HG03045 (cell line): ENCODE data around the gene MUC20.
"Not testable (repeated sequence)": the region's sequence is repeated elsewhere in the genome, so short reads cannot be mapped to it uniquely, and the experiment has no call there.

Experiments used
- ATAC-seq: cut with Tn5 transposase; IDR thresholded peaks from one replicate; pipeline ENCODE4 v1.9.1; 2021; ENCODE audit warnings: mild to moderate bottlenecking, moderate library complexity; ENCODE audit not compliant: unreplicated experiment

The MUC20 gene

DNA sequence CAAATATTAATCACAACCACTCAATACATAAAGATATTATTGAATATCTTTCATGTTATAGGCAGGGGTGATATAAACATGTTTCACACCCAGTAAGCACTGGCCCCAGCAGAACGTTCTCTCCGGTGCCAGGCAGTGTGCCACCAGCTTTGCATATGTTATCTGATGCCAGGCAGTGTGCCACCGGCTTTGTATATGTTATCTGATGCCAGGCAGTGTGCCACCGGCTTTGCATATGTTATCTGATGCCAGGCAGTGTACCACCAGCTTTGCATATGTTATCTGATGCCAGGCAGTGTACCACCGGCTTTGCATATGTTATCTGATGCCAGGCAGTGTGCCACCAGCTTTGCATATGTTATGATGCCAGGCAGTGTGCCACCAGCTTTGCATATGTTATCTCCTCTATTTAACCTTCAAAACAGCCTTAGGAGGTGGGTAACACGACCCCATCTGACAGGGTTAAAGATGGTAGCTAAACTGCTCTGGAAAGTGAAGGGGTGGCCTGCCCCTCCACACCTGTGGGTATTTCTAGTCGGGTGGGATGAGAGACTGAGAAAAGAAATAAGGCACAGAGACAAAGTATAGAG is 6.9 kb downstream of the MUC20 start:
- no peak for ATAC-seq

DNA sequence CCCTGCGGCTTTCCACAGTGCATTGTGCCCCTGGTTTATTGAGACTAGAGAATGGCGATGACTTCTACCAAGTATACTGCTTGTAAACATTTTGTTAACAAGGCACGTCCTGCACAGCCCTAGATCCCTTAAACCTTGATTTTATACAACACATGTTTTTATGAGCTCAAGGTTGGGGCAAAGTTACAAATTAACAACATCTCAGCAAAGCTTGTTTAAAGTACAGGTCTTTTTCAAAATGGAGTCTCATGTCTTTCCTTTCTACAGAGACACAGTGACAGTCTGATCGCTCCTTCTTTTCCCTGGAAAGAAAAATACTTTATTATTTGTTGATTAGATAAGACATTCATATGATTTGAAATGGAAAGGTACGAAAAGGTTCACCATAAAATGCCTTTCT is 8.0 kb downstream of the MUC20 start:
- not testable (repeated sequence) for ATAC-seq

GRCh38 chr3:195729476-195730251 is 8.9 kb downstream of the MUC20 start:
- ATAC-seq = no peak

DNA sequence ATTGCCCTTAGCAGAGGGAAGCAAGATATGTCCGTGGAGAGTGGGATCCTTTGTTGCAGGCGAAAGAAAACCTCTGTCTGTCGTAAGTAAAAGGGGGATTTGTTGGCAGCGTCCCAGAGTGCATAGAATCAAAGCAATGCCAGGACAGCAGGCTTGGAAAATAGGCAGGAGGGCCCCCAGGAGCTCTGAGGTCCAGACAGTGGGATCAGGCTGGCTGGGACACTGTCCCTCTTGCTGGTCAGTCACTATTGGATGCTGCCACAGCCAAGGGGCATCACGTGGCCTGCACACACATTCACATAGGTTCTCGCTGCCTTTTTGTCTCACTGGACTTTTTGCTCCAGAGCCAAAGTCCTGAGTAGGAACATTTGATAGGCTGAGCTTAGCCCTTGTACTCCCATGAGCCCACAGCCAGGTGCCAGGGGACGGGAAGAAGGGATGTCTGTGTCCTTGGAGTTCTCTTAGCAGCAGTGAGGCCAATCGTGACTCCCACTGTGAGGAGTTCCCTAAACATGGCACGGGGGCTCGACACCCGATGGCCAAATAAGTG is 10.7 kb downstream of the MUC20 start:
- no peak for ATAC-seq

- no peak for ATAC-seq
Measured at GRCh38 chr3:195732940-195733339, 12.2 kb downstream of the MUC20 start.

DNA sequence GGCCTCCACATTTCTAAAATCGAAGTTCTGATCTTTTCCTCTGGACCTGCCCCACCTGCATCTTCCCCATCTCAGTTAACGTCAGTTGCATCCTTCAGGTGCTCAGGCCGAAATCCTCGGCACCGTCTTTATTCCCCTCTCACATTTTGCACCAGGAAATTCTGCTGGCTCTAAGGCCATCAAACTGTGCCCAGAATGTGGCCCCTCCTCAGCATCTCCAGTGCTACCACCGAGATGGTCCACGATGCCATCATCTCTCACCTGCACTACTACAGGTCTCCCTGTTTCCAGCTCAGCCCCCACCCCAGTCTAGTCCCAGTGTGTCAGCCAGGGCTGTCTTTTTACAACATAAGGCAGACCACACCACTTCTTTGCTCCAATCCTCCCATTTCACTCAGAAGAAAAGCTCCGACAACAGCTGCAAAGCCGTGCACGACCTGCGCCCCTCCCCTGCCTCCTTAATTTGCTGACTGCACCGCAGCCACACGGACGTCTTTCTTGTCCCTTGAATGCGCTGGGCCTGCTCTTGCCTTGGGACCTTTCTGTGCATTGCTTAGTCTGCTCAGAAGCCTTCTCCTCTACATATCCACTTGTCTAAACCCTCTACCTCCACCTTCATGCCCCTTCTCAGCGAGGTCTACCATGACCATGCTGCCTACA is 14.4 kb downstream of the MUC20 start:
- ATAC-seq = no peak

DNA sequence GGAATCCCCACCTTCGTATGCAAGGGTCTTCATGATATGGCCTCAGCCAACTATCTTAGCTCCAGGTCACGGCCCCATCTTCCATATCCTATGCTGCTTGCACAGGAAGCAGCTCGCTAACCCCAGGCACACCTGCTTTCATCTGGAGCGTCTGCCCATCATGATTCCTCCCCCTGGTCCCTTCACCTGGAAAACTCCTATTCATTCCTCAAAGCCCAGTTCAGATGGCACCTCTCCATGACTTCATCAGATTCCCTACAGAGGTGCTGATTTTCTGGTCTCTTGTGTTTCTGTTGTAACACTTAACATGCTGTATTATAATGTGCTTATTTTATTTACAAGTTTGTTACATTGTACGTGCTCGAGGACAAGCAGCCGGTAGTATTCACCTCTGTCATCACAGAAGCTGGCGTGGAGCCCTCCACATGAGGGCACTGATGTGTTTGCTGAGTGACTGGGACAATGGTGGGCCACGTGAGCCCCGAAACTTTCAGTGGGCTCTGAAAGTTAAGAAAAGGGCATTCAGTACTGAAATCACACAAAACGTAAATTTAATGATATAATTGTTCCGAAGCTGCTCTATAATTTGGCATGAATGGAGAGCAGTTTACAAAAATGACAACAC is 16.2 kb downstream of the MUC20 start:
- no peak for ATAC-seq

DNA sequence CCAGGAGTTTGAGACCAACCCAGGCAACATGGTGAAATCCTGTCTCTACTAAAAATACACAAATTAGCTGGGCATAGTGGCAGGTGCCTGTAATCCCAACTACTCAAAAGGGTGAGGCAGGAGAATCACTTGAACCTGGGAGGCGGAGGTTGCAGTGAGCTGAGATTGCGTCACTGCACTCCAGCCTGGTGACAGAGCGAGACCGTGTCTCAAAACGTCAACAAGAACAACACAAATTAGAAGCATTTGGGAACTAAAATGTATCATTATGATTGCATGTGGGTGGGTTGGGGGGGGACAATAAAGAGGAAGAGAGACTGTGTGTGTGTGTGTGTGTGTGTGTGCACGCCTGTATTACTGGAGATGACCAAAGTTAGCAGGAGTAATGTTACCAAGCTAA is 17.0 kb downstream of the MUC20 start:
- ATAC-seq = not testable (repeated sequence)

- no peak for ATAC-seq
Measured at GRCh38 chr3:195738274-195739044, 17.7 kb downstream of the MUC20 start.

DNA sequence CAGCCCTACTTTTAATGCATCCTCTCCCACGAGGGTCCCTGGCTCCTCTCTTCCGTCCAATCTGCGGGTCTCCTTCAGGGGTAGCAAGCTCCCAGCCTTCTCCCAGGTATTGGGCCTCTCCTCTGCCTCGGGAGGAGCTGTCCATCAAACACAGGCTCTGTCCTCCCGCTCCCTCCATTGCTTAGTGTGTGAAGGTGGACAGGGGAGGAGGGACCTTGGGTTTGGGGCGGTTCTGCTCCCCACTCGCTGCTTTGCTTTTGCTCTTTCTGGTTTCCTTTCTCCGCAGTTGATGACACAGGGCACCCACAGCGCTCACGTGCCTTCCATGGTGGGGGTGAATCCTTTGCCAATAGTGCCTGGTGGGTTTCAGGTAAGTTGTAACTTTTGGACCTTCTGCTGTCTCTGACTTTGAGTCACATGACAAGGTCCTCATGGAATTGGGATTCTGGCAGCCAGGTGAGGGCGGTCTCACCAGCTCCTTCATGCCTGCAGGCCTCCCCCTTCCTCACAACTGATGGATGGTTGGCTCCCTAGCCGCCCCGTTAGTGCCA is 18.9 kb downstream of the MUC20 start:
- ATAC-seq = no peak

DNA sequence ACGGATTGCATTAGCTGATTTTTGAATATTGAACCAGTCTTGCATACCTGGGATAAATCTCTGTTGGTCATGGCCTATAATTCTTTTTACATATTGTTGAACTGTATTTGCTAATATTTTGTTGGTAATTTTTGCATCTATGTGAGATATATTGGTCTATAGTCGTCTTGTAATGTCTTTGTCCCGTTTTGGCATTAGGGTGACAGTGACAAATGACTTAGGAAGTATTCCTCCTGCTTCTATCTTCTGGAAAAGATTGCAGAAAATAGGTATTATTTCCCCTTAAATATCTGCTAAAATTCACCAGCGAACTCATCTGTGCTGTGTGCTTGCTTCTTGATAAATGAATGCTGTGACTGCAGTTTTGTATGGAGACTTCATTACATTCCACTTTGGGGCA is 23.7 kb downstream of the MUC20 start:
- ATAC-seq = no peak

DNA sequence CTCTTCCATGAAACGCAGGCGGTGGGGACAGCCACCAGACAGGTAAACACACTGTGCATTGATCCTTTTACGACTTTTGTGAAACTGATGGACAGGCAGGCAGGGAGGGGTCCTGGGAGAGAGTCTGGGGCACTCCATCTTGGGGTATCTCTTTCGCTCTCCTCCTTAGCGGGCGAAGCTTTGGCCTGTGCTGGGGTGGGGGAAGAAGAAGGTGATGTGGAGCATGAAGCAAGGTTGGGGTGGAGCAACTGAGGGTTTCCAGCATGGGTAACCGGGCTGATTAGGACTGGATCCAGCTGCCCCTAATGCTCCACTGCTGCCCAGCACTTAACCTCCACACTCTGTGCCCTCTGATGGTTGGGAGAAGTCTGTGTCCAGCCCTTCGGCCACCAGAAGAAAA is 25.6 kb downstream of the MUC20 start:
- ATAC-seq = no peak

DNA sequence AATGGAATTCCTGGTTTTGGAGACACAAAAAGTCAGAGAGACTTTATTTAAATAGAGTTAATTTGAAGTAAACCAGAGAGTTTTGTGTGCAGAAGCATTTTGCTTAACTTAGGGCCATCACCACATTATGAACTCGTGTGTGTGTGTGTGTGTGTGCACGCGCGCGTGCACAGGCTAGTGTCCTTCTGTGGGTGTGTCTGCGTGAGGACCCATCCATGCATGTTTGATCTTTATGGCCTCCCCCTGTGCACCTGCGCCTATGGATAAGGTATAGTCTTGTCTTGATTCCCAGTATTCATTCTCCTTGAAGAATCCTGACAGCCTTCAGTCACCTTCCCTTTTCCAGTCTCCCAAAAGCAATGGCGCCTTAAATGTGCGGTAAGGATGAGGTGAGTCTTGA is 26.0 kb downstream of the MUC20 start:
- no peak for ATAC-seq

DNA sequence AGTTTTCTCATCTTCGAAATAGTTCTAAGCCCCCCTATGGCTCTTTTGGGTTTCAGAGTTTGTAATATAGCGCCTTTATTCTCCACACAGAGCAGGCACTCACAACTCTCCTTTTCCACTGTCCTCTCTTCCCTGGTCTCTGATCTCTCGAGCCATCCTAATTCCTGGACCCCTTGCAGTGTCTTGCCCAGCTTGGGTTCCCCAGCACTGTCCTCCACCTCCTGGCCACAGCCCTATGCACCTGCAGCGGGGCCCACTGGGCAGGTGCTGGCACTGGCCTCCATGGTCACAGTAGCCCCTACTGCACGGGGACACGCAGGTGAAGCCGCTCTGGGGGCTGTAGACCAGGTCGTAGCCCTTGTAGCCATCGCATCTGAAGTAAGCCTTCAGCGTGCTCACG is 27.9 kb downstream of the MUC20 start:
- ATAC-seq = no peak

GRCh38 chr3:195749101-195749500 is 28.3 kb downstream of the MUC20 start:
- ATAC-seq = not testable (repeated sequence)

DNA sequence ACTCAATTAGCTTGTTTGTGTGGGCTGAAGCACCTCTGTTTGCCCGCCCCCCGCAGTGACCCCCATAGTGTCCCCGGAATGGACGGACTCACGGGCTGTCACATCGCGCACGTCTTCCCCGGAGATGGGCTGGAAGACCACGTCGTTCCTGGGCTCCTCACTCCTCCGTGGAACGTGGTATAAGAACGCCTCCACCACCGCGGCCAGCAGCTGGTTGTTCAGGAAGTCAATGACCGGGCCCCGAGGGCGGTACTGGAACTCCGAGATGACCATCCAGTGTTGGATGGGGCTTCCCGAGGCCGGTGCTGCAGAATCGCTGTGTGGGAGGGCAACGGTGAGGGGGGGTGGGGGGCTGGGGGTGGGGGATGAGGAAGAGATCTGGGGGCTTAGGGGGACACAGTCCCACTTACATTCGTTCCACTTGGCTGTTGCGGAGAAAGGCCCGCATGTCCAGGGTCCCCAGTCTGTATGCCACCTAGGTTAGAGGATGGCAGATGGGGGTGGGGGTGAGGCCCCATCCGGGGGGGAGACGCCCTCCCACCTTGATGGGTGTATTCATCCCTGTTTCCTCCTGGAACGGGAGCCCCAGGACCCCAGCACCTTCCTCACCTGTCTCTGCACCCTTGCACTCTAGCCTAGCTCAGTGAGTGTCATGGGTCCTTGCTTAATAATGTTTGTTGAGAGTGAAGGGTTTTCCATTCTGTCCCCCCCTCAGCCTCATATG is 30.2 kb downstream of the MUC20 start:
- ATAC-seq = no peak

DNA sequence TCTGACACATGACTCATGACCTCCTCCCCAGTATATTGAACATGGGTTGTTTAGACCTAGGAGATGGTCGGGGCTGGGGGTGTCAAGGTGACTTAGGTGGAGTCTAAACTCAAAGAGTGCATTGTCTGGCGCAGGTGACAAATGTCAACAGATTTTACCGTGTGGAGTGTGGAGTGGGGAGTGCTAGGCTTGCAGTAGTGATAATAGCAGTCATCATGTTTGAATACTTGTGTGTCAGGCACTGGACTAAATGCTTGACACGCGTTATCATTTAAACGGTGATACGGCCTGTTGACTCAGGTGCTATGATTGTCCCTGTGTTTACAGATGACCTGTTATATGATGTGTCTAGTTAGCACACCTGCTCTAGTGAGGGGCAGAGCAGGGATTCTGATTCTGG is 30.8 kb downstream of the MUC20 start:
- ATAC-seq = no peak

DNA sequence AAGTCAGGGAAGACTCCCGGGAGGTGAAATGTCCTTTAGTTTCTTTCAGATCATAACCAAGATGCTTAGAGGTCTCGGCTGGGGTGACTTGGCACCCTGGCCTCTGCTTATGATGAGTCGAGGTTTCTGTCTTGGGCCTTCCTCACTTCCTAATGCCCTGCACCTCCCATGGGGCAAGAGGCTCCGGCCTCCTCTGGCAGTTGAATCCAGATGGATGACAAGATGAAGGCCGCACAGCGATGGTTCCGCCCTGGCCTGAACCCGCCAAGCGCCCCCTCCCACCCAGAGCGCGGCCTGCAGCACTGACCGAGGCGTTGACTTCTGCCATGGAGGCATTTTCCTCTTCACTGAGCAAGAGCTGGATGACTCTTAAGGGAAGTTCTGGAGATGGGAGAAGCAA is 31.3 kb downstream of the MUC20 start:
- no peak for ATAC-seq

DNA sequence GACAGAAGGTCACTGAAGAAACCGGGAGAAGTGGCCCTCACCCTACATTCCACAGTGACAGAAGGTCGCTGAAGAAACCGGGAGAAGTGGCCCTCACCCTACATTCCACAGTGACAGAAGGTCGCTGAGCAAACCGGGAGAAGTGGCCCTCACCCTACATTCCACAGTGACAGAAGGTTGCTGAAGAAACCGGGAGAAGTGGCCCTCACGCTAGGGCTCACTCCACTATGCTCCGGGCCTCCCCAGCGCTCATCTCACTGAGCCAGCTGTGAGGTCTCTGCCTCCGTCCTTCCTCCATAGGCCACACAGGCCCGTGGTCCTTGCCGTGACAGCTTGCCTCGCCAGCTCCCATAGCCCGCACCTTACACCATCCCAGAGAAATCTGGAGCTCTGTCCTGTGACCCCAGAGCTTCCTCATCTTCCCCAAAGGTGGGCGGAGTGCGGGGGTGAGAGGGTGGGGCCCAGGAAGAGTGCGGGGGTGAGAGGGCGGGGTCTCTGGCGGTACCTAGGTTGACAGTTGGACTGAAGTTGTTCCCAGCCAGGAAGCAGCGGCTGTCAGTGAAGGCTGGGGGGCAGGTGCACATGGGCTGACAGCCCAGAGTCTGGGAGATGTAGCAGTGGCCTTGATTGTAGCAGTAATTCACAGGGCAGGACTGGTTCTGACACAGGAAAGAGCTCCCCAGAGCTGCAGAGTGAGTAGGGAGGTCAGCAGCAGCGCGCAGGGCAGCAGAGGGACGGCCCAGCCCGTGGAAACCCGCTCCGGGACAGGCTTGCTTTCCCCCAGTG is 32.0 kb downstream of the MUC20 start:
- ATAC-seq = no peak
